RWPE1 (cell line): ENCODE results near the gene S1PR3.

Experiments used
- CTCF ChIA-PET: fragments of 350-600 bp; sonication (Branson Sonifier 250); formaldehyde crosslinking; extraction: SDS; loops from one replicate; lab custom pipeline; 2021; lab: Yijun Ruan, JAX
- POLR2A ChIA-PET: fragments of 400-600 bp; formaldehyde crosslinking; extraction: SDS; loops from one replicate; lab custom pipeline; 2020; ENCODE audit warnings: antibody characterized with exemption; ENCODE audit not compliant: low non-redundant PET; lab: Yijun Ruan, JAX
- DNase-seq: peaks from one replicate; pipeline ENCODE4 v3.0.0; 2012; ENCODE audit warnings: low spot score
- H3K27ac ChIP-seq: fragments of 450-650 bp; 2 replicates; pipeline ENCODE4 v1.5.1; 2017
- CTCF ChIP-seq: fragments of 450-650 bp; conservative IDR thresholded peaks from 2 replicates; pipeline ENCODE4 v1.5.1; 2017; ENCODE audit warnings: low read depth, mild to moderate bottlenecking

Gene S1PR3

GRCh38 chr9:89008744-89009545, 17.7 kb downstream of the S1PR3 start:
- H3K27ac ChIP-seq: no peak overlapping the region
- POLR2A ChIA-PET: no interaction called here
- DNase-seq: no peak
- CTCF ChIA-PET: interaction anchor here (0.6 to 1.1 kb wide), 5 partner anchors 8 to 270 kb away, joined by 3 to 8 read pairs (median 4); no protein-coding TSS in a partner anchor
- no peak for TF ChIP-seq CTCF

GRCh38 chr9:89009546-89009840, 18.2 kb downstream of the S1PR3 start:
- ChIA-PET POLR2A (no interaction called here), CTCF (interaction anchor here (0.8 to 1.1 kb wide), 2 partner anchors 8 to 33 kb away, joined by 4 to 8 read pairs; no protein-coding TSS in a partner anchor)
- no peak for TF ChIP-seq CTCF

GRCh38 chr9:89010056-89010455, 18.8 kb downstream of the S1PR3 start:
- no peak for TF ChIP-seq CTCF
- DNase-seq: no peak
- H3K27ac ChIP-seq: no peak overlapping the region
- ChIA-PET POLR2A (no interaction called here), CTCF (interaction anchor here (0.5 to 1.1 kb wide), 3 partner anchors 9 to 934 kb away, joined by 3 to 8 read pairs (median 4); no protein-coding TSS in a partner anchor)

More at GRCh38 chr9:89009546-89009840, 18.2 kb downstream of the S1PR3 start:
- no peak overlapping the region for H3K27ac ChIP-seq
- DNase-seq: no peak

GRCh38 chr9:89010526-89011111, 19.4 kb downstream of the S1PR3 start:
- CTCF ChIA-PET: interaction anchor here (0.5 kb wide), 2 partner anchors 23 to 934 kb away, joined by 3 read pairs; no protein-coding TSS in a partner anchor
- H3K27ac ChIP-seq: no peak overlapping the region
- POLR2A ChIA-PET: no interaction called here
- no peak for DNase-seq
- no peak for TF ChIP-seq CTCF

- POLR2A ChIA-PET: interaction anchor here (0.6 kb wide), 1 partner anchor 446 kb away, joined by 3 read pairs; no protein-coding TSS in a partner anchor
- CTCF ChIA-PET: interaction anchor here (0.7 kb wide), 1 partner anchor 175 kb away, joined by 3 read pairs; no protein-coding TSS in a partner anchor
Observed at GRCh38 chr9:89011683-89012082, 20.4 kb downstream of the S1PR3 start.

More at GRCh38 chr9:89011683-89012082, 20.4 kb downstream of the S1PR3 start:
- no peak for TF ChIP-seq CTCF
- DNase-seq: no peak
- no peak overlapping the region for H3K27ac ChIP-seq
